Sigmoid colon (tissue), 4 donors: ENCODE measurements around the gene FAM50A.

Source experiments
- EP300 ChIP-seq, 4 donors: sonication (generic); formaldehyde crosslinking; IDR thresholded peaks; one replicate each; pipeline ENCODE4 v1.6.1; 2017; ENCODE audit warnings: antibody characterized with exemption in 4 of 4
- POLR2A ChIP-seq, 2 donors: fragments of 450-650 bp; IDR thresholded peaks; one replicate each; pipeline ENCODE4 v1.6.1; 2016; ENCODE audit warnings: antibody characterized with exemption in 2 of 2, mild to moderate bottlenecking in 2 of 2, moderate library complexity in 2 of 2
- POLR2AphosphoS5 ChIP-seq, 4 donors: sonication (generic); formaldehyde crosslinking; IDR thresholded peaks; one replicate each; pipeline ENCODE4 v1.6.1; 2017; ENCODE audit warnings: antibody characterized with exemption in 4 of 4
- TF ChIP-seq, protein P1 (sequence below), 4 experiments: fragments of 450-650 bp in 3 of 4; fragments of 200-600 bp in 1 of 4; IDR thresholded peaks; one replicate each; pipeline ENCODE4 v1.5.1; 2016 to 2019; ENCODE audit warnings: antibody characterized with exemption in 4 of 4, mild to moderate bottlenecking in 3 of 4, moderate library complexity in 2 of 4

DNA sequence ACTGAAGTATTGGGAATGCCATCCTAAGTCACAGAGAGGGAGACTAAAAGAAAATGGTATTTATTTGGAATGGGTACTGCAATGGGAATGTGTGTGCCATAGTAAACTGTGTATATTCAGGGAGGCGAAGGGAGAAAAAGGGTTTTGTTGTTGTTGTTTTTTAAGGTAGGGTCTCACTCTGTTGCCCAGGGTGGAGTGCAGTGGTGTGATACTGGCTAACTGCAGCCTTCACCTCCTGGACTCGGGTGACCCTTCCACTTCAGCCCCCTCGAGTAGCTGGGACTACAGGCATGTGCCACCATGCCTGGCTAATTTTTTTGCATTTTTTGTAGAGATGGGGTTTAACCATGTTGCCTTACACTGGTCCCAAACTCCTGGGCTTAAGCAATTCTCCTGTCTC, 50.8 kb downstream of the FAM50A start:
- TF ChIP-seq, protein P1, sequence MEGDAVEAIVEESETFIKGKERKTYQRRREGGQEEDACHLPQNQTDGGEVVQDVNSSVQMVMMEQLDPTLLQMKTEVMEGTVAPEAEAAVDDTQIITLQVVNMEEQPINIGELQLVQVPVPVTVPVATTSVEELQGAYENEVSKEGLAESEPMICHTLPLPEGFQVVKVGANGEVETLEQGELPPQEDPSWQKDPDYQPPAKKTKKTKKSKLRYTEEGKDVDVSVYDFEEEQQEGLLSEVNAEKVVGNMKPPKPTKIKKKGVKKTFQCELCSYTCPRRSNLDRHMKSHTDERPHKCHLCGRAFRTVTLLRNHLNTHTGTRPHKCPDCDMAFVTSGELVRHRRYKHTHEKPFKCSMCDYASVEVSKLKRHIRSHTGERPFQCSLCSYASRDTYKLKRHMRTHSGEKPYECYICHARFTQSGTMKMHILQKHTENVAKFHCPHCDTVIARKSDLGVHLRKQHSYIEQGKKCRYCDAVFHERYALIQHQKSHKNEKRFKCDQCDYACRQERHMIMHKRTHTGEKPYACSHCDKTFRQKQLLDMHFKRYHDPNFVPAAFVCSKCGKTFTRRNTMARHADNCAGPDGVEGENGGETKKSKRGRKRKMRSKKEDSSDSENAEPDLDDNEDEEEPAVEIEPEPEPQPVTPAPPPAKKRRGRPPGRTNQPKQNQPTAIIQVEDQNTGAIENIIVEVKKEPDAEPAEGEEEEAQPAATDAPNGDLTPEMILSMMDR (IDR thresholded peaks at IDR 0.05): no peak
- no peak for TF ChIP-seq POLR2A (IDR thresholded peaks at IDR 0.05)
- no peak for TF ChIP-seq POLR2AphosphoS5 (IDR thresholded peaks at IDR 0.05)
- TF ChIP-seq EP300 (IDR thresholded peaks at IDR 0.05): no peak
